Measurements from ENCODE around the gene PIP4K2C.

The PIP4K2C gene

GRCh38 chr12:57590864-57591781 is at the start of gene PIP4K2C:
Gene PIP4K2C, plus strand, starts transcription at chr12:57591192. Its CDS starts 98 bp downstream, at chr12:57591290.
- peak; percentile 67 for DNase-seq

DNA sequence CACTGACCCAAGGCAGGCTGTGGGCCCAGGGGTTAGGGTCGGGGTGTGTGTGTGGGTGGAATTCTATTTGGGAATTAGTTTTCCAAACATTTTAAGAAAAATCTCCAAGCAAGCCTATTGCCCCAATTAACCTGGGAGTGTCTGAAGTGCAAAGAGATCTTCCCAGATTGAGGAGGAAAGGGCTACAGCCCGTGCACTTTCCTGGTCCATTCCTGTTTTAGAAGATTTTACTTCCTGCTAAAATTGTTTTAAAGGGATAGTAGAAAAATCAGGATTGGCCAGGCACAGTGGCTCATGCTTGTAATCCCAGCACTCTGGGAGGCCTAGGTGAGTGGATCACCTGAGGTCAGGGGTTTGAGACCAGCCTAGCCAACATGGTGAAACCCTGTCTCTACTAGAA is 49.3 kb upstream of the PIP4K2C start:
- DNase-seq = no peak

DNA sequence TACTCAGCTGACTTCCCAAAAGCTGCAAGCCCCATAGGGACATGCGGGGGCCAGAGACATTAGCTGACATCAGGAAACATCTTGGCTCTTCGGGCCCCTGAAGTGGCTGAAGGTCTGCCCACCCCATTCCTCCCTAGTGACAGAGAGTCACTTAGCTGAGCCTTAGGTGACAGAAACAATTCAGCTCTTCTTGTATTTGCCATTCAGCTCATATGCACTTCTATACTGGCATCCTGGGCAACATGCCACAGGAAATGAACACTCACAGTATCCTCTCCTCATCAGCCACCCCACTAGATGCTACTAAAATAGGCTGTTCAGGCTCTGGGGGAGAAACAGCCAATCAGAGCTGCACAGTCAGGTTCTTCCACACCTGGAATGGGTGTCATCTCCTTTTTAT is 47.4 kb upstream of the PIP4K2C start:
- DNase-seq = no peak

GRCh38 chr12:57545809-57546437 is 45.1 kb upstream of the PIP4K2C start:
- DNase-seq = no peak

DNA sequence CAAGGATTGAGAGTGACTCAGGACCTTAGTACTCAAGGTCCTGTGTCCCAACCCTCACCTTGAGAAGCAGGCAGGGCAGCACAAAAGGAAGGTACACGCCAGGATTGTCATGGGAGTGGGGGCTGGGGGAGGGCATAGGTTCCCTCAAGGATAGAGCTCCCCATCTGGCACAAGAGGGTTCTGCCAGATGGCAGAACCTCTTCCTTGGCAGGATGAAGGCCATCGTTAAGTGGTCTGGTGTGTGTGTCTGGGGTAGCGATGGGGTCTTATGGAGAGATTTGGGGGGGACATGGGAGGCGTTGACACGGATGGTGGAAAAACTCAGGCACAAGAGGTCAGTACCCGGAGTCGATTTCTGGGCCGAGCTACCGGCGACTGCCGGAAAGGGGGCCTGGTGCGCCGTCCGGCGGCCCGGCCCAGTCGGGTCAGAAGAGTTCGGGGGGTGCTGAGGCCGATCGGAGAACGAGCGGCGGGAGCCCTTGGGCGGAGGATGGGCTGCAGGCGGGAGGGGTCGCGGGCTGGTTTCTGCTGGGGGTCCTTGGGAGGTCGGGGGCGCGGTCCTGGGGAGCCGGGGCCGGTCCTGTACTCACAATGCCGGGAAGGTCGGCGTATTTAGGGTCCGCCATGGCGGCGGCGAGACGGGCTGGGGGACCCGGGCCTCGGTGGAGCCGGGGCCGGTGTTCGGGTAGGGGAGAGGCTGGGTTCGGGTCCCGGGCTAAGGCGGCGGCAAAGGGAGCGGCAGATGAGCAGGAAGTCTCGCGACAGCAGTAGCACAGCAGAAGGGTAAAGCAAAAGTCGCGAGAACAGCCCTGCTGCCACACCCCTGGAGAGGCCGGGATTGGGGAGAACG is 44.3 kb upstream of the PIP4K2C start, which contains the start of gene DCTN2:
Gene DCTN2 (minus strand): TSS at position 755 of the 850 bp plus-strand sequence. CDS start 129 bp downstream, at position 626.
- peak; percentile 97 for DNase-seq

- no peak for DNase-seq
These were observed 43.5 kb upstream of the PIP4K2C start for GRCh38 chr12:57547288-57548012.

DNA sequence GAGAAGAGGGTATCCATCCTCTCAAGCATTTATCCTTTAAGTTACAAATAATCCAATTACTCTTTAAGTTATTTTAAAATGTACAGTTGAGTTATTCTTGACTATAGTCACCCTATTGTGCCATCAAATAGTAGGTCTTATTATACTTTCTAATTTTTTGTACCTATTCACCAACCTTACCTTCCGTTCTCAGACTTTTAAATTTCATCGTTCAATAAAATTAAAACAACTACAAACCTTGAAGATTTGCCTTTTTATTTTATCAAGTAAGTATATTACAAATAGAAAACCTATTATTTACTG is 43.0 kb upstream of the PIP4K2C start:
- DNase-seq = no peak

DNA sequence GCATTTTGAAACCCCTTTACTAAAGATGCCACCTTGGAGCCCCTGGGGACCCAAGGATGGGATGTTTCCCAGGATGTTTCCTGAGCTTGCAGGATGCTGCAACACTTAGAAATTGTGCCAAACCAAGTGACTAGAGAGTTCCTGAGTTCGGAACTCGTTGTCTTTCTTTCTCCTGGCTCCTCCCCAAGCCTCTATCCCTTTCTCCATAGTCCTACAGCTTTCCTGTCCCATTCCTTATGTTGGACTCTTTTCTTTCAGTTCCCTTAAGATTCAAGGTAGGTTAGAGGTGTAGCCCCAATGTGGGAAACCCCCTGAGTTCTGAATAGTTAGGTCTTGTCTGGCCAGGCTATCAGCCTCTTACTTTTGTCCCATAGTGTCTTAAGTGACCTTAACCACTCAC is 42.5 kb upstream of the PIP4K2C start:
- no peak for DNase-seq

GRCh38 chr12:57549203-57549908 is 41.6 kb upstream of the PIP4K2C start:
- no peak for DNase-seq

DNA sequence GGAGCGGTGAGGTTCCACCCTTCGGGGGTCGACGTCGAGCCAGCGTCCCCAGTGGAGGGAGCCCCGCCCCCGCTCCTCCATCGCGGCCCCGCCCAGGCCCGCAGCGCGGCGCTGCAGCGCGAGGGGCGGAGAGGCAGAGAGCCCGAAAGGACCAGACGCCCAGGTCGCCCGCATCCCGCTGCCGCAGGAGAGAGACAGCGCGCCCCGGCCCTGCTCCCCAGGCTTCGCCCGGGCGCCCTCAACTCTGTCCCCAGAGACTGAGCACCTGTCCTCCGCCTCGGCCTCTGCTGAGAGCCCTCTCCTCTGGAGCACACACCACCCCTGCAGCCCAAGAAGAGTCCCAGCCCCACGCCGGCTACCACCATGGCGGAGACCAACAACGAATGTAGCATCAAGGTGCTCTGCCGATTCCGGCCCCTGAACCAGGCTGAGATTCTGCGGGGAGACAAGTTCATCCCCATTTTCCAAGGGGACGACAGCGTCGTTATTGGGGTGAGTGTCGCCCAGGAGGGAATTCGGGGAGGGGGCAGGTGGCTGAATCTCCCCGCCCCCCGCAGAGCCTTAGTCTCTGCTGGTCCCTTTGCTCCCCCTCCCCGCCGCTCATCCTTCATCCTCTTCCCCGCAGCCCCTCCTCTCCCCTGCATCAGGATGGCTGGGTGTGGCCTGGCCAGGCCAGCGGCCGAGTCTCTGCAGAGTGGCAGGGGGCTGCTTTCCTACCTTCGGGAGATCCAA is 40.9 kb upstream of the PIP4K2C start, which contains the start of gene KIF5A:
Gene KIF5A (plus strand): TSS at position 136 of the 732 bp plus-strand sequence. CDS start 228 bp downstream, at position 364.
- DNase-seq = no peak

GRCh38 chr12:57550641-57551549 is 40.1 kb upstream of the PIP4K2C start:
- DNase-seq = no peak

DNA sequence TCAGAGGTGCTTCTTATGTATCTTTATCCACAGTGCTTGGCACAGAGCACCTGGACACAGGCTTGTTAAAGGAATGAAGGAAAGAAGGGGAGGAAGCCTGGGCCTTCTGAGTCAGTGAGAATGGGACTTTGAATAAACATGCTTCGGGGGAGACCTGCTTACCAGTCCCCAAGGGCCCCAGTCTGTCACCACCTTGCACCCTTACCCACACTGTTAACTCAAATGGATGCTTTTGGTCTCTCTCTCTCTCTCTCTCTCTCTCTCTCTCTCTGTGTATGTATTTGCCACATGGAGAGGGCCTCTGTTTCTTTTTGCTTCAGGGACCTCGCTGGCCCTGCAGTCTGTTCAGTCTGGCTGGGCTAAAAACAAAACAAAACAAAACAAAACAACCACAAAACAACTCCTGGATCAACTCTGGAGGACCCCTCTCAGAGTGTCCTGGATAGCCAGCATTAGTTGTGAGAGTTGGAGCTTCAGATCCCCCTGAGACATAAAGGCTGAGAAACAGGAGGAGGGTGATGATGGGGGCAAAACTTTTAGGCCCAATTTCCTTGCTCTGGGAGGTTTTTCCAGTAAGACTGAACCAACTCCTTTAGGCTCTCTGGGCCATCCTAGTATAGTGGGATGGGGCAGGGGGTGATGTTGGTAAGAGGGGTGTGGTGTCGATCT is 39.2 kb upstream of the PIP4K2C start:
- DNase-seq = no peak

DNA sequence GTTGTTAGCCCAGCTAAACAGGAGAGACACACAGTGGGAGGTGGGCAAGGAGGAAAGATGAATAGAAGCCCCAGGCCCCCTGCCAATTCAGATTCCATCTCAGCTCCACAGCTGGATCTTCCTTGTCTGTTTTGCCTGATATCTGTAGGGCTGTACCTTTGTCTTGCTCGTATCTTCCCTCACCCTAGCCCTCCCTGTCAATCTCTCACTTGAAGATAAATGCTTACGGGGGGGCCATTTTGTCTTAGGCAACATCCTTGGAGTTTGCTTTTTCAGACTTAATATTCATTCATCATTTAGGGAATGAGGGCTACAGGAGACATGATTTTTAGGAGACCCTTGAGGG is 38.7 kb upstream of the PIP4K2C start:
- DNase-seq = no peak

GRCh38 chr12:57552835-57553313 is 38.1 kb upstream of the PIP4K2C start:
- no peak for DNase-seq

DNA sequence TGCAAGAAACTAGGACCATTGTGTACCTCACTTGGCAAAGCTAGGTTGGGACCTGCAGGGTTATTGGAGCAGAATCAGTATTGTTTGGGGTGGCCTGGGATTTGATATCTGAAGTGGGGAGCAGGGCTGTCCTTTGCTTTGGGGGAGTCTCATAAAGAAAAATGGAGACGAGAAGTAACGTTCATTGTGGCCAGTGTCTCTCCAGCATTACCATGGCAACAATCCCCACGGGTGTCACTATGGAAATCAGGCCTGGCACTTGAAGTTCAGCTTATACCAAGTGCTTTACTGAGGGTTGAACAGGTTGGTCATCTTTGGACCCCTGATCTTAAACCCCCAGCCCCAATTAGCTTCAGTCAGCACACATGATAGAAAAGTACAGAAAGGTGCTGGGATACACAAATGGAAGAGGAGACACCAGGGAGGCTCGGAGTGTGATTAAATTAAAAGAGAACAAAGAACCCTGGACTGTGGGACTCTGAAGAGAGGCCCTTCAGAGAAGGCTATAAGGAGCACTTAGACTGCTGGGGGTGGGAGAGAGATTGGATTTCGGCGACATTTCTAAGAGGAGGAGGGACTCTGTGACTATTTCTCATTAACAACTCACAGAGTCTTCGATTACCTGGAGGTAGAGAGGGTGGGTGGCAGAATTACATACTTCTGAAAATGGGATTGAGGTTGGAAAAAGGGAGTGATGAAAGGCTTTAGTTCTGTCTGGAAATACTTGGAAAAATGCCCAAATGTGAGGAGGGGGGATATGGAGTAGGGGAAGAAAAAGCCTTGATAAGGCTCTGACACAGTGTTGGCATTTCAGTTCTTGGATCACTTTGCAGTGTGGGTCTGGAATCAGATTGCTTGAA is 37.4 kb upstream of the PIP4K2C start:
- no peak for DNase-seq

GRCh38 chr12:57554453-57554852 is 36.5 kb upstream of the PIP4K2C start:
- no peak for DNase-seq

DNA sequence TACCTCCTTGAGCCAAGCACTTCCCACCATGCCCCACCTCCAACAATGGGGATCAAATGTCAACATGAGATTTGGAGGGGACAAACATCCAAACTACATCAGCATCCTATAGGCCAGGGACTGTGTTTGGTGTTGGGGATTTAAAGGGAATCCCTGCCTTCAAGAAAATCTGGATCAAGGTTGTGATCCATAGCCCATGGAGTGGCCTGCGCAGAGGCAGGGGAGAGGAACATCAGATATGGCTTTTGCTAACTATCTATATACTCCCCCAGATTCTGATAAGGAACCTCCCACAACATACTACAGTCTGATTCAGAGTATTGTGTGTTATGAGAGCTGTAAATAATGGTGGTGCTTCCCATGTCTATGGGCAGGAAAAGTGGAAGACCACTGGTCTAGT is 36.1 kb upstream of the PIP4K2C start:
- no peak for DNase-seq

DNA sequence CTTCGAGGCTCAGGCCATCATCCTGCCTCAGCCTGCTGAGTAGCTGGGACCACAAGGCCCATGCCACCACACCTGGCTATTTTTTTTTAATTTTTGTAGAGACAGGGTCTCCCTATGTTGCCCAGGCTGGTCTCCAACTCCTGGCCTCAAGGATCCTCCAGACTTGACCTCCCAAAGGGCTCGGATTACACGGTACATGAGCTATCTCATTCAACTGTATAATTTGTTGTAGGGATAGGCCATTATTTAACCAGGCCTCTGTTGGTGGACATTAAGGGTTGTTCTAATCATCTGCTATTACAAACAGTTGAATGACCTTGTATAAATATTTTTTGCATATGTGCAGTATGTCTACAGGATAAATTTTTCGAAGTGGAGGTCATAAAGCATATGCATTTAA is 32.1 kb upstream of the PIP4K2C start:
- no peak for DNase-seq

Measured in MV-4-11 (cell line).